CD1c-positive myeloid dendritic cell (primary cell): Measurements from ENCODE around the gene RHOBTB1.

Experiments used
- DNase-seq: peaks from one replicate; pipeline ENCODE4 v3.0.0-alpha.2; 2016; ENCODE audit errors: extremely low spot score

The RHOBTB1 gene

GRCh38 chr10:60964257-60965235, 20.6 kb upstream of the RHOBTB1 start:
- peak; percentile 66 for DNase-seq

- no peak for DNase-seq
Observed at GRCh38 chr10:60963441-60964256, 19.7 kb upstream of the RHOBTB1 start.

- DNase-seq: no peak
Observed at GRCh38 chr10:60962946-60963345, 19.0 kb upstream of the RHOBTB1 start.

- DNase-seq: no peak
Observed at GRCh38 chr10:60960913-60961312, 16.9 kb upstream of the RHOBTB1 start.

GRCh38 chr10:60960031-60960430, 16.0 kb upstream of the RHOBTB1 start:
- no peak for DNase-seq

- DNase-seq: no peak
Observed at GRCh38 chr10:60958892-60959601, 15.1 kb upstream of the RHOBTB1 start.

GRCh38 chr10:60957667-60958221, 13.8 kb upstream of the RHOBTB1 start:
- no peak for DNase-seq

- DNase-seq: no peak
Observed at GRCh38 chr10:60955957-60956425, 12.0 kb upstream of the RHOBTB1 start.

GRCh38 chr10:60955316-60955715, 11.3 kb upstream of the RHOBTB1 start:
- no peak for DNase-seq

GRCh38 chr10:60954035-60954434, 10.1 kb upstream of the RHOBTB1 start:
- no peak for DNase-seq

- DNase-seq: no peak
Observed at GRCh38 chr10:60953420-60953819, 9.4 kb upstream of the RHOBTB1 start.

GRCh38 chr10:60952846-60953220, 8.8 kb upstream of the RHOBTB1 start:
- no peak for DNase-seq

- no peak for DNase-seq
Observed at GRCh38 chr10:60952067-60952845, 8.3 kb upstream of the RHOBTB1 start.

GRCh38 chr10:60951272-60951724, 7.3 kb upstream of the RHOBTB1 start:
- DNase-seq: no peak

- no peak for DNase-seq
Observed at GRCh38 chr10:60950300-60950699, 6.3 kb upstream of the RHOBTB1 start.

GRCh38 chr10:60948851-60949250, 4.9 kb upstream of the RHOBTB1 start:
- no peak for DNase-seq

GRCh38 chr10:60944910-60945297, 919 bp upstream of the RHOBTB1 start:
- no peak for DNase-seq

GRCh38 chr10:60943316-60944057, 498 bp downstream of the RHOBTB1 start:
- peak; percentile 54 for DNase-seq

GRCh38 chr10:60942788-60943315, 1.1 kb downstream of the RHOBTB1 start:
- peak; percentile 51 for DNase-seq
